ENCODE data around the gene ELFN1.

Gene ELFN1

GRCh38 chr7:1643270-1644092 is 26.6 kb upstream of the ELFN1 start:
- DNase-seq = no peak

DNA sequence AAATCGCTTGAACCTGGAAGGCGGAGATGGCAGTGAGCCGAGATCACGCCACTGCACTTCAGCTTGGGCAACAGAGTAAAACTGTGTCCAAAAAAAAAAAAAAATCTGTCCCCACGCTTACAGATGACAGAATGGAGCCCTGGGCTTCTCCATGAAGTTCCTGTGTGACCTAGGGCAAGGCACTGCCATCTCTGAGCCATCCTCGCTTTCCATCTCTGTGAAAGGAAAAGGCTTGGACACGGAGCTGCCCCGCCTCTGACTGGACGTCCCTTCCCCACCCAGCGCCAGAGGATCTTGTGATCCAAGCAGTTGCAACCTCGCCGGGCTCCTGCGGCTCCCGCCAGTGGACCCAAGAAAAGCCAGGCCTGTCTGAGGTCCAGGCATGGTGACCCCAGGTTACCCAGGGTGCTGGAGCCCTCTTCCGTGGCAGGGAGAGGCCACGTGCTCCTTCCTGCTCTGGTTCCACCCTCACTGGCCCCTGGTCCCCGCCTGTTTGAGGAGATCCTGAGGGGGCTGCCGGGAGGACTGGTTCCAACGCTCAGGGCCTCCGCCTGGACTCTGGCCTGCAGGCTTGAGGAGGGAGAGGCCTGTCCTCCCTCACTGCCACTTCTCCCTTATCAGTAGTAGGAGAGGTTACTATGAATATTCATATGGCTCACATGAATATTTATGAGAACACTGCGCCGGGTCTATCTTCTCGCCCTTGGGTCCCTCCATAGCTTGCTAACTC is 25.6 kb upstream of the ELFN1 start:
- DNase-seq = no peak

DNA sequence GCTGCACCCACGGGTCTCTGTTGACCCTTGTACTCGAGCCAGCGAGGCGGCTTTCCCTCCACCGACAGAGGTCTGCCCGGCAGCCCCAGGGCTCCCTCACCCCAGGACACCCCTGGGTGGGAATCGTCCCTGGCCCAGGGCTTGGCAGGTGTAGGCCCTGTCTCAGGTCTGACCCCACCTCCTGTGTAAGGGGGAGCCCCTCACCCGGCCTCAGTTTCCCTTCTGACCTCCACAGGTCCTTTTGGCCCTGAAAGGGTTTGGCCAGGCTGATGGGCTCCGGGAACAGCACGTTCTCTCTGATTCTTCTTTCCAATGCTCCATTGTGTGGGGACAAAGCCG is 25.0 kb upstream of the ELFN1 start:
- DNase-seq = no peak

- DNase-seq = no peak
Measured at GRCh38 chr7:1645476-1645875, 24.6 kb upstream of the ELFN1 start.

GRCh38 chr7:1646391-1646790 is 23.7 kb upstream of the ELFN1 start:
- DNase-seq = no peak

DNA sequence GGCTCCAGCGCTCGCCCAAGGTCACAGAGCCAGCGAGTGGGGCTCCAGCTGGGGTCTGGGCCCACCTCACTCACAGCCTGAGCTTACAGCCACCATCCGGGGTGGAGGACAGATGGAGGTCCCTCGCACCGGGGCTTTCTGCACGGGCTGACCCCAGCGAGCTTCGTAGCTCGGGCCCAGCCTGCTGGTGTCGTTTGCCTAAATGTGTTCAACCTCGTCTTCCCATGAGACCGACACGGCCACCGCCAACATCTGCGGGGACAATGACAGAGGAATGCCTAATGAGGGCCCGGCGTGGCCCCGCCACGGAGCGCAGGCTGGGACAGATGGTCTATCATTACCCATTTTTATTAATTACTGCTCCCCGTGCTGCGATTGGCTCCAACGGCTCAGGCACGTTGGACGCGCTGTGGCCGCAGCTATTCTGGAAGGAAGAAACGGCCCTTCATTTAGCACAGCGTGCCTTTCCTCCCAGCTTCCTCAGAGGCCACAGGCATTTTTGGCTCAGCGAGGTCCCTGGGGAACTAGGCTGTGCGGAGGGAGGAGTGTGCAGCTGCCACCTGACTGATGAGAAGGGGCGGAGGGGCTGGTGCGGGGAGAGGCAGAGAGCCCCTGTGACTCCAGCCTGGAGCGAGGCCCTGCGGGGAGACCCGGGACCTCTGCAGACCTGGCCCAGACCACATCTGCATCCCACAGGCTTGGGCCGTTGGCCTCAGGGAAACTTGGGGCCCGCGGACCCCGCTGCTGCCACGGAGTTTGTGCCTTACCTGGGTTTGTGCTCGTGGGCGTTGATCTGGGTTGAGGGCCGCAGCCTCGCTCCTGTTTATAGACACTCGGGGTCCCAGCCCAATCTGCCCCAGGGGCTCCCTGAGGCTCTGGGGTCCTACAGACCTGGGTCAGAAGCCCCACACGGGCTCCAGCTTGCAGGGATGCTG is 22.9 kb upstream of the ELFN1 start:
- DNase-seq = peak; percentile 43

DNA sequence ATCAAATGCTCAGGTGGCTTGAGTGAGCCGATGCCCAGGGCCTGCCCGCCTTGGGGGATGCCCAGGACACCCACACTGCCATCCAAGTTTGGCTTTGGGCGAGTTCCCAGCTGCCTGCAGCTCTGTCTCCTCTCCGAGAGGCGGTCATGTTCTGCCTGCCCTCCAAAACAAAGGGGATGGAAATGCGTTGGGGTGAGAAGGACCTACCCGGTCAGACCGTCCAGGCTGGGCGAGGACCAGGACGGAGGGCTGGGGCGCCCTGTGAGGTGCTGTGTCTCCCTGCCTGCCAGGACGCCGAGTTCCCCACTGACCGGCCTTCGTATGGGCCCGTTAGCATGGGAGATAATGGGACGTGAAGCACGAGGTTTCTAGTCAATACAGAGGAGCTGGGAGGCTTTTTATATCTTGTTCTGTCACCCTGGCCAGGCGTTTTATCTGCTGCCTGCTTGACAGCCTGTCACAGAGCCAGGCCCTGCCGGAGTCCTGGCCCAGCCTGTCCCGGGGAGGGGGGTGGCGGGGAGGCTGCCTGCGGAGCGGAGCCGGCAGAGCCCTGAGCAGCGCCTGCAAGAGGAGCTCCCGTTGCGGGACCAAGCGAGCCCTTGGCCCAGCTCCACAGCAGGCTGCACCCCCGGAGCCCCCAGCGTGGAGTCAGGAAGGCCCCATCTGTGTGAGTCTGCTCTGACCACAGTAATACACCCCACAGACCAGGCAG is 22.0 kb upstream of the ELFN1 start:
- no peak for DNase-seq

DNA sequence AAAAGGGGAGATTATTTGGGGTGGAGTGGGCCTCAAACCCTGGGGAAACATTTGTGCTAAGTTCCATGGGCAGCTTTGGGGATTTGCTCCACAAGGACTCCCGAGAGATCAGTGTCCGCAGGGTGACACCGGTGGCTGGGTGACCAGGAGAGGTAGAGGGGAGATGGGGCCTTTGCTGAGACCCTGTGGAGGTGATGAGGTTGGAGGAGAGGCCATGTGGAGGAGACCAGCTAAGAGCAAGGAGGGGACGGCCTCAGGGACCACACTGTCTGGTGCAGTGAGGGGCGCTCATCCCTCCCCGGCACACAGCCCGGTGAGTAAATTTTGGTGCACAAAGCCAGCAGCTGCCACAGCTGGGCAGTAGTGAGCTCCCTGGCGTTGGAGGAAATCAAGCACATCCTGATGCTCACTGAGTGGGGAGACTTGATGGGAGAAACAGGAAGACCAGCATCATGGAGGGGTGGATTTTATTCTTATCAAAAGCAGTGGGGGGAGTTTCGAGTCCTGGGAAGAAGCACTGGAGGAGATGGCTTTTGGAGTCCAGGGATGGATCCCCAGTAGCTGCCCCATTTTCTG is 20.2 kb upstream of the ELFN1 start:
- DNase-seq = no peak

- no peak for DNase-seq
Measured at GRCh38 chr7:1650363-1651030, 19.6 kb upstream of the ELFN1 start.

- DNase-seq = no peak
Measured at GRCh38 chr7:1651031-1651446, 19.0 kb upstream of the ELFN1 start.

DNA sequence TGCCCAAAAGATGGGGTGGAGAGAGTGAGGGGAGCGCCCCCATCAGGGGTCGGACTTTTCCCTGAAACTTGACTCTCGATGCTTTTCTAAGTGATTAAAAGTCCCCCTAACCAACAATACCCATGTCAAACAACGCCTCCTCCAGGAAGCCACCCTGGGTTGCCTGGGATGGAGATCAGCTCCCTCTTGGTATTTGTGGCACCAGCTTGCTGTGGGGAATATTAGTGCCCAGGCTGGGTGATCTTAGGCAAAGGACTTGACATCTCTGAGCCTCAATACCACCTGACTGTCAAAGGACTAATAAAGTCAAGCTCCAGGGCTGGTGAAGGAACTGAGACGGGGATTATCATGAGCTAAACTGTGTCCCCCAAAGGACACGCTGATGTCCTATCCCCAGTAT is 18.2 kb upstream of the ELFN1 start:
- DNase-seq = no peak

- no peak for DNase-seq
Measured at GRCh38 chr7:1653500-1653899, 16.6 kb upstream of the ELFN1 start.

DNA sequence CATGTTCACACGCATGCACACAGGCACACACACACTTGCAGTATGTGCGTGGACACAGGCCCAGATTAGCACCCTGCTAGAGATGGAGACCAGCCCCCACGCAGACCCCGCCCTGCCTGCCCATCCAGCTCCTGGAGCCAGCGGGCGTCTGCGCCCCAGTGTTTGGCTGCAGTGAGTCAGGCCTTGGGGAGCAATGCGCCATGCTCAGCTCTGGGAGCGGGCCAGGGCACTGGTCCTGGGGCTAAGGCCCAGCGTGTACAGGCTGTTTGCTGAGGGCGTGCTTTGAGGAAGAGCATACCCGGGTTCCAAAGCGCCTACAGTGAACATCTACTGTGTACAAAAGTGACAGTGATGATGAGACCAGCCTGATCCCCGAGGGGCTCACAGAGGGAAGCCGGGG is 16.0 kb upstream of the ELFN1 start:
- no peak for DNase-seq

DNA sequence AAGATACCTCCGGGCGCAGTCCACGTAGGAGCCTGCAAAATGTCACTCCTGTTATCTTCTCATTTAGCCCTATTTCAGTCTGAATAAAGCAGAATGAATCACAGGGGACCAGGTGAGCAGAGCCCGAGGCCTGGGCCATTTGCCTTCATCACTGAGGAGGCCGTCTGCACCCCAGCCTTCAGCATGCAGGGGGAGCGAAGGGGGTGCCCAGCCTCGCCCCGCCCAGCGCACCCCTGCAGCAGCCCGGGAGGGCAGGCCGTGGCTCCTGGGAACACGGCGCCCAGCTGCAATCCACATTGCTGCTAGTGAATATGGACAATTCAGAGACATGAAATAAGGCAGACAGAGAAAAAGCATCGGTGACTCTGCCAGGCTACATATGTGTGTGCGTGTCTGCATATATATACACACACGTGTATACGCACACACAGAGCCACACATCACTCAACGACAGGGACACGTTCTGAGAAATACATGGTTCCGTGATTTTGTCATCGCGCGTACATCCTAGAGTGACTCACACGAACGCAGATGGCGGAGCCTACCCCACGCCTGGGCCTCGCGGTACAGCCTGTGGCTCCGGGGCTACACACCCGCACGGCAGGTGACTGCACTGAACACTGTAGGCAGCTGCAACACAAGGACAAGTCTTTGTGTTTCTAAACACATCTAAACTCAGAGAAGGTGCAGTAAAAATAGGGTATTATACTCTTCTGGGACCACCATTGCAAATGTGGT is 15.2 kb upstream of the ELFN1 start:
- no peak for DNase-seq

GRCh38 chr7:1659696-1660095 is 10.4 kb upstream of the ELFN1 start:
- DNase-seq = peak; percentile 38

- DNase-seq = no peak
Measured at GRCh38 chr7:1661461-1661860, 8.6 kb upstream of the ELFN1 start.

DNA sequence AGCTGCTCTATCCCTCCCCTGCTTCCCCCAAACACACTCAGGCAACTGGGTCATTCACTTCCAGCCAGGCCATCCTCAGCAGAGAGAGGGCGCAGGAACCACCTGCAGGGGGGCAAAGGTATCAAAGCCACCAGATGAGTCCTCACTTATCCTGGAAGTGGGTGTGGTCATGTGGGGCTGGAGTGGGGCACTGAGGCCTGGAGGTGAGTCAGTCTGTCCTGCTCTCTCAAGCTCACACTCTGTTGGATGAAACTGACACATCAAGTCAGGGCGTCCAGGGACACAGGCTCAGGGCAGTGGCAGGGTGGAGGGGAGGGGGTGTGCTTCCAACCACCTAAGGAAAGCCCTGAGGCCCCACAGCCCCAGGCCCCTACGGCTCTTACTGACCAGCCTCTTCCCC is 8.0 kb upstream of the ELFN1 start:
- DNase-seq = no peak

DNA sequence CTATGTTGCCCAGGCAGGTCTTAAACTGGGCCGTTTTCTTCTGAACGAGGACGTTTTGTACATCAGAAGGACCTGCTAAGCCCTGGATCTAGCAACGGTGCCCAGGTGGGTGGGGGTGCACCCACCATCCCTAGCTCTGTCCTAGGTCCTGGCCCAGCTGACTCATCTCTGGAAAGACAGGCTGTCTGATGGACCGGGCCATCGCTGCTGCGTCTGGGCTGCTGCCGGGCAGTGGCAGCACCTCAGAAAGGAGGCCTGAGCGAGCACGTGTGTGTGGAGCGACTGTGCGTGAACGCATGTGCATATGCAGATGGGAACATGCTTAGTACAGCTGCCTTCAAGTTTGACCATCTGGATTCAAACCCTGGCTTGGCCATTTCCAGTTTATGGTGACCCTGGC is 7.3 kb upstream of the ELFN1 start:
- DNase-seq = no peak

- no peak for DNase-seq
Measured at GRCh38 chr7:1663223-1663622, 6.9 kb upstream of the ELFN1 start.

GRCh38 chr7:1663857-1664651 is 6.0 kb upstream of the ELFN1 start:
- no peak for DNase-seq
